ENCODE measurements around the gene OGFR.
"Not testable (repeated sequence)": the region's sequence is repeated elsewhere in the genome, so short reads cannot be mapped to it uniquely, and the experiment has no call there.

The OGFR gene

GRCh38 chr20:62841705-62842212, 37.1 kb downstream of the OGFR start:
- no peak for DNase-seq

GRCh38 chr20:62843656-62844055, 39.0 kb downstream of the OGFR start:
- no peak for DNase-seq

- DNase-seq, result no peak
These were observed 39.5 kb downstream of the OGFR start for GRCh38 chr20:62844182-62844581.

- DNase-seq, result no peak
These were observed 41.0 kb downstream of the OGFR start for GRCh38 chr20:62845416-62846160.

- no peak for DNase-seq
These were observed 41.7 kb downstream of the OGFR start for GRCh38 chr20:62846166-62846890.

GRCh38 chr20:62848917-62849316, 44.3 kb downstream of the OGFR start:
- not testable (repeated sequence) for DNase-seq

- no peak for DNase-seq
These were observed 44.8 kb downstream of the OGFR start for GRCh38 chr20:62849431-62849830.

GRCh38 chr20:62850333-62850974, 45.8 kb downstream of the OGFR start:
- no peak for DNase-seq

- no peak for DNase-seq
These were observed 47.6 kb downstream of the OGFR start for GRCh38 chr20:62852196-62852595.

- no peak for DNase-seq
These were observed 48.2 kb downstream of the OGFR start for GRCh38 chr20:62852841-62853240.

- DNase-seq, result not testable (repeated sequence)
These were observed 48.7 kb downstream of the OGFR start for GRCh38 chr20:62853304-62853703.

- DNase-seq, result no peak
These were observed 49.5 kb downstream of the OGFR start for GRCh38 chr20:62854121-62854520.

- DNase-seq, result no peak
These were observed 50.5 kb downstream of the OGFR start for GRCh38 chr20:62855120-62855519.

- DNase-seq, result no peak
These were observed 52.4 kb downstream of the OGFR start for GRCh38 chr20:62856931-62857619.

GRCh38 chr20:62858058-62858830, 53.6 kb downstream of the OGFR start:
- no peak for DNase-seq

- DNase-seq, result no peak
These were observed 55.1 kb downstream of the OGFR start for GRCh38 chr20:62859721-62860120.

GRCh38 chr20:62860391-62860923, 55.8 kb downstream of the OGFR start:
- DNase-seq, result no peak

- DNase-seq, result peak; percentile 37
These were observed 56.5 kb downstream of the OGFR start for GRCh38 chr20:62860924-62861691.

GRCh38 chr20:62861726-62862336, 57.2 kb downstream of the OGFR start, which contains the start of gene TCFL5:
Gene TCFL5 (minus strand): TSS chr20:62861822. CDS start chr20:62861670, 152 bp downstream.
- peak; percentile 96 for DNase-seq
